SK-N-SH treated with all-trans-retinoic acid at 6 μM for 48 hours (cell line): ENCODE data around the gene PLXNA4.

Experiments used
- ATAC-seq: fragments of 200-7000 bp; cut with Tn5 transposase; 3 replicates; pipeline ENCODE4 v1.9.1; 2020; ENCODE audit warnings: mild to moderate bottlenecking, moderate library complexity
- BACH2 ChIP-seq: fragments of 250-450 bp; sonication (Bioruptor Pico); IDR thresholded peaks from 2 replicates; pipeline ENCODE4 v1.9.0; 2021; ENCODE audit warnings: mild to moderate bottlenecking, borderline replicate concordance
- ESRRG ChIP-seq: fragments of 250-450 bp; sonication (Bioruptor Pico); IDR thresholded peaks from 2 replicates; pipeline ENCODE4 v1.6.1; 2021; ENCODE audit warnings: mild to moderate bottlenecking
- GLIS3 ChIP-seq: fragments of 250-450 bp; sonication (Bioruptor Pico); IDR thresholded peaks from 2 replicates; pipeline ENCODE4 v1.5.0; 2020; ENCODE audit warnings: mild to moderate bottlenecking, moderate library complexity
- ISL1 ChIP-seq: fragments of 250-450 bp; sonication (Bioruptor Pico); IDR thresholded peaks from 2 replicates; pipeline ENCODE4 v2.1.2; 2022; ENCODE audit warnings: mild to moderate bottlenecking, moderate library complexity
- OSR1 ChIP-seq: fragments of 250-450 bp; sonication (Bioruptor Pico); IDR thresholded peaks from 2 replicates; pipeline ENCODE4 v1.8.0; 2022; ENCODE audit warnings: moderate library complexity, mild to moderate bottlenecking, inconsistent platforms
- PPARA ChIP-seq: fragments of 250-450 bp; sonication (Bioruptor Pico); IDR thresholded peaks from 2 replicates; pipeline ENCODE4 v1.5.0; 2020; ENCODE audit warnings: mild to moderate bottlenecking, borderline replicate concordance
- RARB ChIP-seq: fragments of 250-450 bp; sonication (Bioruptor Pico); IDR thresholded peaks from 2 replicates; pipeline ENCODE4 v1.8.0; 2021; ENCODE audit warnings: mild to moderate bottlenecking, moderate library complexity
- SNAI2 ChIP-seq: fragments of 250-450 bp; sonication (Bioruptor Pico); IDR thresholded peaks from 2 replicates; pipeline ENCODE4 v1.5.0; 2020; ENCODE audit warnings: mild to moderate bottlenecking, moderate library complexity
- TCF4 ChIP-seq: fragments of 250-450 bp; sonication (Bioruptor Pico); IDR thresholded peaks from 2 replicates; pipeline ENCODE4 v1.8.0; 2021; ENCODE audit warnings: mild to moderate bottlenecking, moderate library complexity, borderline replicate concordance
- TOX ChIP-seq: fragments of 250-450 bp; sonication (Bioruptor Pico); IDR thresholded peaks from 2 replicates; pipeline ENCODE4 v1.8.0; 2021; ENCODE audit warnings: mild to moderate bottlenecking, moderate library complexity, borderline replicate concordance
- ZC3H10 ChIP-seq: fragments of 250-450 bp; sonication (Bioruptor Pico); IDR thresholded peaks from 2 replicates; pipeline ENCODE4 v1.5.1; 2021; ENCODE audit warnings: mild to moderate bottlenecking, moderate library complexity
- ZFP3 ChIP-seq: fragments of 250-450 bp; sonication (Bioruptor Pico); IDR thresholded peaks from 2 replicates; pipeline ENCODE4 v1.5.0; 2020; ENCODE audit warnings: mild to moderate bottlenecking, moderate library complexity
- ZFP30 ChIP-seq: fragments of 450-650 bp; formaldehyde crosslinking; IDR thresholded peaks from 2 replicates; pipeline ENCODE4 v1.5.0; 2022; ENCODE audit warnings: mild to moderate bottlenecking, moderate library complexity
- ZNF565 ChIP-seq: fragments of 450-650 bp; formaldehyde crosslinking; conservative IDR thresholded peaks from 2 replicates; pipeline ENCODE4 v1.5.0; 2020; ENCODE audit warnings: low read depth, mild to moderate bottlenecking, moderate library complexity
- ZNF70 ChIP-seq: fragments of 450-650 bp; formaldehyde crosslinking; IDR thresholded peaks from 2 replicates; pipeline ENCODE4 v1.5.0; 2020; ENCODE audit warnings: mild to moderate bottlenecking, moderate library complexity
- ZNF8 ChIP-seq: fragments of 450-650 bp; formaldehyde crosslinking; IDR thresholded peaks from 2 replicates; pipeline ENCODE4 v1.5.0; 2020; ENCODE audit warnings: mild to moderate bottlenecking, moderate library complexity
- TF ChIP-seq, protein P1 (sequence below): fragments of 250-450 bp; sonication (Bioruptor Pico); IDR thresholded peaks from 2 replicates; pipeline ENCODE4 v1.8.0; 2021; ENCODE audit warnings: low read depth, mild to moderate bottlenecking, moderate library complexity, borderline replicate concordance
- TF ChIP-seq, protein P2 (sequence below): fragments of 250-450 bp; sonication (Bioruptor Pico); IDR thresholded peaks from 2 replicates; pipeline ENCODE4 v1.5.0; 2020; ENCODE audit warnings: mild to moderate bottlenecking, moderate library complexity
- TF ChIP-seq, protein P3 (sequence below): fragments of 250-450 bp; sonication (Bioruptor Pico); IDR thresholded peaks from 2 replicates; pipeline ENCODE4 v1.8.0; 2020; ENCODE audit warnings: mild to moderate bottlenecking, moderate library complexity, borderline replicate concordance
- TF ChIP-seq, protein P4 (sequence below): fragments of 250-450 bp; sonication (Bioruptor Pico); IDR thresholded peaks from 2 replicates; pipeline ENCODE4 v1.5.1; 2020; ENCODE audit warnings: low read depth, mild to moderate bottlenecking, moderate library complexity
- TF ChIP-seq, protein P5 (sequence below): fragments of 250-450 bp; sonication (Bioruptor Pico); IDR thresholded peaks from 2 replicates; pipeline ENCODE4 v1.5.1; 2021; ENCODE audit warnings: mild to moderate bottlenecking, moderate library complexity

PLXNA4 gene

DNA sequence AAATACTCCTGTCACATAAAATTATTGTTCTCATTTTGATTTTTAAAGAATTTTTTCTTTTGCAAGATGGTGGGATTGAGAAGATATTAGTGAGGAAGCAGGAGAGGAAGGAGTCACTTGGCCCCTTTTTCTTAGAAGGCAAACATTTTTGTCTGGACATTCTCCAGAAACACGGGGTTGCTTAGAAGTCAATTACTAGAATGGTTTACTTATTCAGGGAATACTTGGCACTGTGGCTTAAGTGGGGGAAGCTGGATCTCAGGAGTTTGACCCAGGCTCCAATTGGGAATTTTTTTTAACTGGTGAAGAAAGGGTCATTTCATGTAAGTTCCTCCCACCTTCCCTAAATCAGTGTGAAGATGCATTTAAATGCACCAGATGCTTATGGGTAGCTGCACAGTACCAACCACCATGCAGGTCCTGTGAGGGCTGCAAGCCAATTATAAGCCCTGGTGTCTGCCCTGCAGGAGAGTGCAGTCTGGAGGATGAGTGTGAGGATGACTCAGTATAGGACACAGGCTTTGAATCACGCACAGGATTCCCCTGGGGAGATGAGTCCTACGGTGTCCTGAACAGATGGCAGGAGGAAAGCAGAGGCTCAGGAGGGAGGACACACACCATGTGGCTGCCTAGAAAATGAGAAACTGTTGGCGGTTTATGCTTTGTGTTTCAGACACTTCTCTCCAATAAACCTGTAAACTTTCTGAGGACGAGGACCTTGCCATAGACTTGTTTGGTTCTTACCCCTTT lies 299.1 kb downstream of the PLXNA4 start:
- ATAC-seq, result peak; percentile 36; the same call in 1 of the 3 replicates
- TF ChIP-seq, protein P1, sequence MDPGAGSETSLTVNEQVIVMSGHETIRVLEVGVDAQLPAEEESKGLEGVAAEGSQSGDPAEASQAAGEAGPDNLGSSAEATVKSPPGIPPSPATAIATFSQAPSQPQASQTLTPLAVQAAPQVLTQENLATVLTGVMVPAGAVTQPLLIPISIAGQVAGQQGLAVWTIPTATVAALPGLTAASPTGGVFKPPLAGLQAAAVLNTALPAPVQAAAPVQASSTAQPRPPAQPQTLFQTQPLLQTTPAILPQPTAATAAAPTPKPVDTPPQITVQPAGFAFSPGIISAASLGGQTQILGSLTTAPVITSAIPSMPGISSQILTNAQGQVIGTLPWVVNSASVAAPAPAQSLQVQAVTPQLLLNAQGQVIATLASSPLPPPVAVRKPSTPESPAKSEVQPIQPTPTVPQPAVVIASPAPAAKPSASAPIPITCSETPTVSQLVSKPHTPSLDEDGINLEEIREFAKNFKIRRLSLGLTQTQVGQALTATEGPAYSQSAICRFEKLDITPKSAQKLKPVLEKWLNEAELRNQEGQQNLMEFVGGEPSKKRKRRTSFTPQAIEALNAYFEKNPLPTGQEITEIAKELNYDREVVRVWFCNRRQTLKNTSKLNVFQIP (CRISPR knock-in tag), result no peak
- TF ChIP-seq ZNF70 (CRISPR knock-in tag), result no peak
- no peak for TF ChIP-seq ISL1
- TF ChIP-seq, protein P2, sequence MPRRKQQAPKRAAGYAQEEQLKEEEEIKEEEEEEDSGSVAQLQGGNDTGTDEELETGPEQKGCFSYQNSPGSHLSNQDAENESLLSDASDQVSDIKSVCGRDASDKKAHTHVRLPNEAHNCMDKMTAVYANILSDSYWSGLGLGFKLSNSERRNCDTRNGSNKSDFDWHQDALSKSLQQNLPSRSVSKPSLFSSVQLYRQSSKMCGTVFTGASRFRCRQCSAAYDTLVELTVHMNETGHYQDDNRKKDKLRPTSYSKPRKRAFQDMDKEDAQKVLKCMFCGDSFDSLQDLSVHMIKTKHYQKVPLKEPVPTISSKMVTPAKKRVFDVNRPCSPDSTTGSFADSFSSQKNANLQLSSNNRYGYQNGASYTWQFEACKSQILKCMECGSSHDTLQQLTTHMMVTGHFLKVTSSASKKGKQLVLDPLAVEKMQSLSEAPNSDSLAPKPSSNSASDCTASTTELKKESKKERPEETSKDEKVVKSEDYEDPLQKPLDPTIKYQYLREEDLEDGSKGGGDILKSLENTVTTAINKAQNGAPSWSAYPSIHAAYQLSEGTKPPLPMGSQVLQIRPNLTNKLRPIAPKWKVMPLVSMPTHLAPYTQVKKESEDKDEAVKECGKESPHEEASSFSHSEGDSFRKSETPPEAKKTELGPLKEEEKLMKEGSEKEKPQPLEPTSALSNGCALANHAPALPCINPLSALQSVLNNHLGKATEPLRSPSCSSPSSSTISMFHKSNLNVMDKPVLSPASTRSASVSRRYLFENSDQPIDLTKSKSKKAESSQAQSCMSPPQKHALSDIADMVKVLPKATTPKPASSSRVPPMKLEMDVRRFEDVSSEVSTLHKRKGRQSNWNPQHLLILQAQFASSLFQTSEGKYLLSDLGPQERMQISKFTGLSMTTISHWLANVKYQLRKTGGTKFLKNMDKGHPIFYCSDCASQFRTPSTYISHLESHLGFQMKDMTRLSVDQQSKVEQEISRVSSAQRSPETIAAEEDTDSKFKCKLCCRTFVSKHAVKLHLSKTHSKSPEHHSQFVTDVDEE (CRISPR knock-in tag), result no peak
- TF ChIP-seq, protein P3, sequence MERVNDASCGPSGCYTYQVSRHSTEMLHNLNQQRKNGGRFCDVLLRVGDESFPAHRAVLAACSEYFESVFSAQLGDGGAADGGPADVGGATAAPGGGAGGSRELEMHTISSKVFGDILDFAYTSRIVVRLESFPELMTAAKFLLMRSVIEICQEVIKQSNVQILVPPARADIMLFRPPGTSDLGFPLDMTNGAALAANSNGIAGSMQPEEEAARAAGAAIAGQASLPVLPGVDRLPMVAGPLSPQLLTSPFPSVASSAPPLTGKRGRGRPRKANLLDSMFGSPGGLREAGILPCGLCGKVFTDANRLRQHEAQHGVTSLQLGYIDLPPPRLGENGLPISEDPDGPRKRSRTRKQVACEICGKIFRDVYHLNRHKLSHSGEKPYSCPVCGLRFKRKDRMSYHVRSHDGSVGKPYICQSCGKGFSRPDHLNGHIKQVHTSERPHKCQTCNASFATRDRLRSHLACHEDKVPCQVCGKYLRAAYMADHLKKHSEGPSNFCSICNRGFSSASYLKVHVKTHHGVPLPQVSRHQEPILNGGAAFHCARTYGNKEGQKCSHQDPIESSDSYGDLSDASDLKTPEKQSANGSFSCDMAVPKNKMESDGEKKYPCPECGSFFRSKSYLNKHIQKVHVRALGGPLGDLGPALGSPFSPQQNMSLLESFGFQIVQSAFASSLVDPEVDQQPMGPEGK (CRISPR knock-in tag), result no peak
- no peak for TF ChIP-seq SNAI2
- TF ChIP-seq, protein P4, sequence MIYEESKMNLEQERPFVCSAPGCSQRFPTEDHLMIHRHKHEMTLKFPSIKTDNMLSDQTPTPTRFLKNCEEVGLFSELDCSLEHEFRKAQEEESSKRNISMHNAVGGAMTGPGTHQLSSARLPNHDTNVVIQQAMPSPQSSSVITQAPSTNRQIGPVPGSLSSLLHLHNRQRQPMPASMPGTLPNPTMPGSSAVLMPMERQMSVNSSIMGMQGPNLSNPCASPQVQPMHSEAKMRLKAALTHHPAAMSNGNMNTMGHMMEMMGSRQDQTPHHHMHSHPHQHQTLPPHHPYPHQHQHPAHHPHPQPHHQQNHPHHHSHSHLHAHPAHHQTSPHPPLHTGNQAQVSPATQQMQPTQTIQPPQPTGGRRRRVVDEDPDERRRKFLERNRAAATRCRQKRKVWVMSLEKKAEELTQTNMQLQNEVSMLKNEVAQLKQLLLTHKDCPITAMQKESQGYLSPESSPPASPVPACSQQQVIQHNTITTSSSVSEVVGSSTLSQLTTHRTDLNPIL (CRISPR knock-in tag), result no peak
- TF ChIP-seq ESRRG (CRISPR knock-in tag), result no peak
- TF ChIP-seq ZFP3 (CRISPR knock-in tag), result no peak
- TF ChIP-seq ZC3H10 (CRISPR knock-in tag), result no peak
- TF ChIP-seq BACH2 (CRISPR knock-in tag), result no peak

DNA sequence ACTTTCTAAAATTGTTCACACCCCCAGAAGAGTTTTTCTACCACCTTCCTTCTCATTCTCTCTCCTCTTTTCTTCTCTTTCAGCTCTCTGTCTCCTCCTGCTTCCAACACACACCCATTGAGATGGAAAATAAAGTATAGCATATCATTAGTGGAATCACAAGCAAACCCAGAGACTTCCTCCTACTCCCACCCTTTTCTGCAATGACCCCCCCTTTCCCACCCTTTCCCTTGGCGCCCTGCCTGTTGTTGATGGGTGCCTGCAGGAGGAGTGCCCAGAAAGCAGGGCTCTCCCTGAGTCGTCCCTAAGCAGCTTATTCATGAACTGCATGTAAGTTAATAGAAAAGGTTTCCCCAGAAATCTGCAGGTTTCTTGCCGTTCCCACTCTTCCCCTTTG lies 300.0 kb downstream of the PLXNA4 start:
- ATAC-seq, result no peak
- TF ChIP-seq, protein P3 (CRISPR knock-in tag), result no peak
- TF ChIP-seq ZNF70 (CRISPR knock-in tag) (no peak), ZNF565 (CRISPR knock-in tag) (no peak), SNAI2 (no peak), TOX (no peak), RARB (CRISPR knock-in tag) (no peak), OSR1 (CRISPR knock-in tag) (no peak), GLIS3 (no peak), PPARA (CRISPR knock-in tag) (no peak), ZC3H10 (CRISPR knock-in tag) (no peak), ZFP3 (CRISPR knock-in tag) (no peak), ZNF8 (CRISPR knock-in tag) (no peak), ZFP30 (CRISPR knock-in tag) (no peak), TCF4 (CRISPR knock-in tag) (no peak), ESRRG (CRISPR knock-in tag) (no peak), BACH2 (CRISPR knock-in tag) (no peak)
- TF ChIP-seq, protein P2 (CRISPR knock-in tag), result no peak
- TF ChIP-seq, protein P5, sequence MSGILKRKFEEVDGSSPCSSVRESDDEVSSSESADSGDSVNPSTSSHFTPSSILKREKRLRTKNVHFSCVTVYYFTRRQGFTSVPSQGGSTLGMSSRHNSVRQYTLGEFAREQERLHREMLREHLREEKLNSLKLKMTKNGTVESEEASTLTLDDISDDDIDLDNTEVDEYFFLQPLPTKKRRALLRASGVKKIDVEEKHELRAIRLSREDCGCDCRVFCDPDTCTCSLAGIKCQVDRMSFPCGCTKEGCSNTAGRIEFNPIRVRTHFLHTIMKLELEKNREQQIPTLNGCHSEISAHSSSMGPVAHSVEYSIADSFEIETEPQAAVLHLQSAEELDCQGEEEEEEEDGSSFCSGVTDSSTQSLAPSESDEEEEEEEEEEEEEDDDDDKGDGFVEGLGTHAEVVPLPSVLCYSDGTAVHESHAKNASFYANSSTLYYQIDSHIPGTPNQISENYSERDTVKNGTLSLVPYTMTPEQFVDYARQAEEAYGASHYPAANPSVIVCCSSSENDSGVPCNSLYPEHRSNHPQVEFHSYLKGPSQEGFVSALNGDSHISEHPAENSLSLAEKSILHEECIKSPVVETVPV (CRISPR knock-in tag), result no peak
